ENCODE data around the gene MRPS17.

MRPS17 gene

DNA sequence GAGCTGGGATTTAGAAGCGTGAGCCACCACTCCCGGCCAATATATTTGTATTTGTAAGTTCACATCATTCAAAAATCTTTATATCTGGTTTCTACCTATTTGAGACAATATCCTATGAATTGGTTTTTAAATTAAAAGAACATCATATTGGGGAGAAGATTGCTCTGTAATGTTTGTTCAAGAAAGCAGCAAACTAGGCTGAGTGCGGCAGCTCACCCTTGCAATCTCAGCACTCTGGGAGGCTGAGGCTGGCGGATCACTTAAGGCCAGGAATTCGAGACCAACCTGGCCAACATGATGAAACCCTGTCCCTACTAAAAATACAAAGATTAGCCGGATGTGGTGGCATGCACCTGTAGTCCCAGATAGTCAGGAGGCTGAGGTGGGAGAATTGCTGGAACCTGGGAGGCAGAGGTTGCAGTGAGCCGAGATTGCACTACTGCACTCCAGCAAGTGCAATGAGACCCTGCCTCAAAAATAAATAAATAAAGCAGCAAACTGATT, 22.1 kb downstream of the MRPS17 start:
- no peak for DNase-seq

DNA sequence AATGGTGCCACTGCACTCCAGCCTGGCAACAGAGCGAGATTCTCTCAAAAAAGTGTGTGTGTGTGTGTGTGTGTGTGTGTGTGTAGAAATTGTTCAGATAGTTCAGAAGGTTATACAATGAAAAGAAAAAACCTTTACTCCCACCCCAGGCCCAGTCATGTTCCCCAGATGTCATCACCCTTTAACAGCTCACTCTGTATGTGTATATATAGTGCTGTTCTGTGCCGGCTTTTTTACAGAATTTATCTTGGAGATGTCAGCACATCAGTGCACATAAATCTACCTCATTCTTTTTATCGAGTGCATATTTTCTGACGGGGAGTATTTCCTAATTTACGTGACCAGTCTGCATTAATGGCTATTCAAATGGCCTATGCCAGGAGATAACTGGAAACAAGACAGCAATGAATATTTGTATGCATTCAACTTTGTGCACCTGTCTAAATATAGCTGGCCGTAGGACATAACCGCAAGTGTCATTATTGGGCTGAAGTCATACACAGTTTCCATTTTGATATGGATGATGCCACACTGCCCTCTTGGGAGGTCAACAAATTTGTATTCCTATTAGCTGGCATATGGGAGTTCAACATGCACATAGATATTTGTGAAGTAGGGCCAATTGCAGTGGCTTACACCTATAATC, 24.4 kb downstream of the MRPS17 start:
- DNase-seq = no peak

DNA sequence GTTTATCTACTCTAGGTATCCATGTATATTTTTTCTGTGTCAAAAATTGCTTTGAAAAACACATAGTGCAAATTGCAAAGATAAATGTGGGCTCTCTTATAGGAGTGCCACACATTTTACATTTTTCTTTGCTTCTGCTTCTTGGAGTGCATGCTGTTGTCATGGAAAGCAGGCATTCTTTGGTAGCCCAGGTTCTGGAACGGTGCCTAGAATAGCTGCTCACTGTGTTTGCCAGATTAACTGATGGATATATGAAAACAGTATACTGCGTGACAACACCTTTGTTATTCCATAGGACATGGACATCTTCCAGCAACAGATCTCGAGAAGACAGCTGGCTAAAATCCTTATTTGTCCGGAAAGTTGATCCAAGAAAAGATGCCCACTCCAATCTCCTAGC, 26.2 kb downstream of the MRPS17 start:
- DNase-seq = no peak

- DNase-seq = no peak
Measured at GRCh38 chr7:55980266-55980665, 28.6 kb downstream of the MRPS17 start.

- no peak for DNase-seq
Measured at GRCh38 chr7:55983537-55983936, 31.9 kb downstream of the MRPS17 start.

- DNase-seq = no peak
Measured at GRCh38 chr7:55992346-55992745, 40.7 kb downstream of the MRPS17 start.

DNA sequence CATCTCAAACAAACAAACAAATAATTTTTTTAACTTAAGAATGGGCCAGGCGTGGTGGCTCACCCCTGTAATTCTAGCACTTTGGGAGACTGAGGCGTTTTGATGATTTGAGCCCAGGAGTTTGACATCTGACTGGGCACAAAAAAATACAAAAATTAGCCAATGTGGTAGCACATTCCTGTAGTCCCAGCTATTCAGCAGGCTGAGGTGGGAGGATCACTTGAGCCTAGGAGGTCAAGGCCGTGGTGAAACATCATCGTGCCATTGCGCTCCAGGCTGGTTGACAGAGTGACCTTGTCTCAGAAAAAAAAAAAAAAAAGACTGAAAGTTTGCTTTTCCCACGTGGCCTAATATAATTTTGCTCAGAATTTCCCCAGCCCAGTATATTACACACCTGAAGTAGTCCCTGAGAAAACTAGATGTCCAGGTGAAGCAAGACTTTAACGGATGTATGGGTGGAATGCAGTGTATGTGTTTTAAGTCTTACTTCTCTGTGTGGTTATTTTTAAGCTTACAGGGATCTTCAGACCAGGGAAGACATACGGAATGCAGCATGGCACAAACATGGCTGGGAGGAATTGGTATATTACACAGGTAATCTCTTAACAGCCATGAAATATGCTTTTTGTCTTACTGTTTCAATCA, 45.3 kb downstream of the MRPS17 start:
- DNase-seq = no peak

DNA sequence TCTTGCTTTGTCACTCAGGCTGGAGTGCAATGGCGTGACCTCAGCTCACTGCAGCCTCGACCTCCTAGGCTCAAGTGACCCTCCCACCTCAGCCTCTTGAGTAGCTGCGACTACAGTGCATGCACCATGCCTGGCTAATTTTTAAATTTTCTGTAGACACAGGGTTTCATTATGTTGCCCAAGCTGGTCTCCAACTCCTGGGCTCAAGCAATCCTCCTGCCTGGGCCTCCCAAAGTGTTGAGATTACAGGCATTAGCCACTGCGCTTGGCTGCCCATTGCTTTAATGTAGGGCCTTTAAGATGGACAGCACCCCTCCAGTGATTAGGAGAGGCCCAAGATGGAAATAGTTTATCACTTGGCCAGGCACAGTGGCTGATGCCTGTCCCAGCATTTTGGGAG, 52.1 kb downstream of the MRPS17 start:
- DNase-seq = no peak
